Small intestine (tissue), 7 donors: ENCODE measurements around the gene FAM124B. TPM values are rescaled to one million over a fixed set of nuclear protein-coding genes. Genes with fewer than 3 reads are reported as not detected.

ENCODE experiments used
- DNase-seq, 2 donors: peaks; one replicate each; pipeline versions ENCODE4 v3.0.0 to v3.0.0-alpha.2; 2013
- FAIRE-seq: peaks from 2 replicates; lab custom pipeline; 2012; peaks lifted over from hg19 to GRCh38; lab: Jason Lieb, UNC
- H3K27ac ChIP-seq, 3 donors: one replicate each; pipeline ENCODE4 v1.5.1; 2013; ENCODE audit warnings: low read length in 2 of 3, mild to moderate bottlenecking in 2 of 3, control low read depth in 1 of 3, inconsistent platforms in 1 of 3, low read depth in 1 of 3, moderate library complexity in 1 of 3
- H3K27me3 ChIP-seq, 3 donors: one replicate each; pipeline ENCODE4 v1.6.1; 2013; ENCODE audit warnings: low read length in 3 of 3, inconsistent platforms in 1 of 3; ENCODE audit not compliant: control insufficient read depth in 3 of 3, insufficient read depth in 3 of 3
- H3K36me3 ChIP-seq, 3 donors: one replicate each; pipeline ENCODE4 v1.6.1; 2013; ENCODE audit warnings: low read length in 3 of 3, inconsistent platforms in 1 of 3, low read depth in 1 of 3, mild to moderate bottlenecking in 1 of 3, moderate library complexity in 1 of 3; ENCODE audit not compliant: control insufficient read depth in 3 of 3, insufficient read depth in 2 of 3
- H3K4me1 ChIP-seq, 3 donors: one replicate each; pipeline ENCODE4 v1.6.1; 2013; ENCODE audit warnings: low read length in 2 of 3, inconsistent platforms in 1 of 3, low read depth in 1 of 3, mild to moderate bottlenecking in 1 of 3, moderate library complexity in 1 of 3; ENCODE audit not compliant: control insufficient read depth in 3 of 3, insufficient read depth in 2 of 3
- H3K4me3 ChIP-seq, 3 donors: one replicate each; pipeline ENCODE4 v1.5.1; 2013; ENCODE audit warnings: low read length in 3 of 3, control low read depth in 1 of 3, inconsistent platforms in 1 of 3, low read depth in 1 of 3, mild to moderate bottlenecking in 1 of 3, moderate library complexity in 1 of 3
- H3K9me3 ChIP-seq, 2 donors: one replicate each; pipeline ENCODE4 v1.6.1; 2013; ENCODE audit warnings: low read depth in 1 of 2, low read length in 1 of 2; ENCODE audit not compliant: control insufficient read depth in 2 of 2, insufficient read depth in 1 of 2
- WGBS, 3 donors: extraction: QIAGEN DNeasy Blood & Tissue Kit; methylation state at CpG; one replicate each; pipeline ENCODE4 v1.1.7; 2013; 5-methylcytosine and 5-hydroxymethylcytosine counted together
- polyA plus RNA-seq, 4 donors: library from polyadenylated mRNA; stranded (reverse) in 3 of 4; unstranded in 1 of 4; fragments of 200-250 nt in 3 of 4; fragments of 120-200 nt in 1 of 4; gene quantifications; one replicate each; pipeline versions ENCODE4 v1.2.1 to v1.2.3, GENCODE V29; 2013
- donor health status: healthy with polysubstance abuse.
- donor health status: control.
- donor health status: control.
- donor health status: Bipolar disorder and iron deficiency.
- donor health status: healthy.

FAM124B gene
- polyA plus RNA-seq, 4 donors, result 0.81 to 2.0 (median 1.1) TPM; not detected in 1

GRCh38 chr2:224365331-224365730 is 36.6 kb downstream of the FAM124B start:
- Histone ChIP-seq H3K4me1 (no peaks in the 10 kb centered on the region), H3K9me3 (peaks cover 0 to 3% of the 10 kb centered on the region in 2 donors), H3K27me3 (no peaks in the 10 kb centered on the region), H3K36me3 (no peaks in the 10 kb centered on the region), H3K27ac (no peak overlapping the region), H3K4me3 (no peak overlapping the region)
- FAIRE-seq (no peak), DNase-seq (no peak)
- 89 to 90% (median 90%) methylated on average over 9 of the region's 9 CpGs for WGBS, 3 donors

DNA sequence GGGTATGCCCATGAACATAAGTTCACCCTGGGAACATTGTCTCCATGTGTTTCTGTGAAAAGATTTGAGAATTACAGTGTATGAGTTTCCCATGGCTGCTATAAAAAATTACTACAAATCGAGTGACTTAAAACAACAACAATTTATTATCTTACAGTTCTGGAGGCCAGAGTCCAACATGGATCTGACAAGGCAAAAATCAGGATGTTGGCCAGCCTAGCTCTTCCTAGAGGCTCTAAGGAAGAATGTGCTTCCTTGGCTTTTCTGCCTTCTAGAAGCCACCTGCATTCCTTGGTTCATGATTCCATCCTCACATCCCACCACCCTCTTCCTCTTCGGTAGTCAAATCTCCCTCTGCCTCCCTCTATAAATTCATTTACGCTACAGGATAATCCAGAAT is 38.6 kb downstream of the FAM124B start:
- Histone ChIP-seq H3K4me3 (no peak overlapping the region), H3K9me3 (peaks cover 0 to 3% of the 10 kb centered on the region in 2 donors), H3K27me3 (no peaks in the 10 kb centered on the region), H3K4me1 (no peaks in the 10 kb centered on the region), H3K27ac (no peak overlapping the region), H3K36me3 (no peaks in the 10 kb centered on the region)
- FAIRE-seq (no peak), DNase-seq (peak; percentile 49 to 60)
- 69 to 79% (median 78%) methylated on average over 3 of the region's 3 CpGs for WGBS, 3 donors

GRCh38 chr2:224362094-224362493 is 39.8 kb downstream of the FAM124B start:
- DNase-seq (no peak), FAIRE-seq (no peak)
- Histone ChIP-seq H3K27ac (no peak overlapping the region), H3K27me3 (no peaks in the 10 kb centered on the region), H3K9me3 (peaks cover 0 to 3% of the 10 kb centered on the region in 2 donors), H3K36me3 (no peaks in the 10 kb centered on the region), H3K4me3 (no peak overlapping the region), H3K4me1 (no peaks in the 10 kb centered on the region)
- WGBS, 3 donors, result 68 to 81% (median 68%) methylated on average over 1 of the region's 1 CpG

DNA sequence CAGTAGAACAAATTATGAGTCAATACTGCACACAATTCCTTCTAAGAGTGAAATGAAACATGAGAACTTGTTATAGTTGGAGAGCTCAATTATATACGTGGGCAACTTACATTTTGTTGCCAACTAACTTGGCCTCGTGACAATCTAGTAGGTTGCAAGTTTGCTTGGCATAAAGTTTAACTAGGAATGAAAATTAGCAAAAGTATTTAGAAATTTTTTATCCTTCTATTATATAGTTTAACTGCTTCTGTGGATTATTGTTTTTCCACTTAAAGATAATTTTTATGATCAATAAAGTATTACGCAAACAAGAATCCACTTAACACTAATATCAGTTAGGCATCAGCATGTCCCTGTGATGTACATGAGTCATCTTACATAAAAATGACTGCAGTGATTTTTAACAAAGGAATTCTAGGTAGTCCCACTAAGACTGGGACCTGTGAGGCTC is 41.1 kb downstream of the FAM124B start:
- Histone ChIP-seq H3K4me3 (no peak overlapping the region), H3K27ac (no peak overlapping the region), H3K4me1 (no peaks in the 10 kb centered on the region), H3K27me3 (no peaks in the 10 kb centered on the region), H3K9me3 (peaks cover 0 to 3% of the 10 kb centered on the region in 2 donors), H3K36me3 (no peaks in the 10 kb centered on the region)
- DNase-seq (no peak), FAIRE-seq (no peak)
- WGBS, 3 donors, result 42 to 69% (median 60%) methylated on average over 3 of the region's 3 CpGs

GRCh38 chr2:224359569-224359968 is 42.3 kb downstream of the FAM124B start:
- 68 to 76% (median 69%) methylated on average over 3 of the region's 3 CpGs for WGBS, 3 donors
- no peaks in the 10 kb centered on the region for H3K27me3 ChIP-seq
- no peak for DNase-seq
- H3K4me3 ChIP-seq, result no peak overlapping the region
- no peak overlapping the region for H3K27ac ChIP-seq
- no peaks in the 10 kb centered on the region for H3K4me1 ChIP-seq
- FAIRE-seq, result no peak
- no peaks in the 10 kb centered on the region for H3K36me3 ChIP-seq
- H3K9me3 ChIP-seq, result peaks cover 0 to 3% of the 10 kb centered on the region in 2 donors

GRCh38 chr2:224357098-224357901 is 44.6 kb downstream of the FAM124B start:
- no peaks in the 10 kb centered on the region for H3K27me3 ChIP-seq
- WGBS, 3 donors, result 48 to 49% (median 48%) methylated on average over 8 of the region's 8 CpGs
- no peak overlapping the region for H3K4me3 ChIP-seq
- DNase-seq, result peak; percentile 71 to 80
- H3K4me1 ChIP-seq, result no peaks in the 10 kb centered on the region
- H3K36me3 ChIP-seq, result no peaks in the 10 kb centered on the region
- no peak overlapping the region for H3K27ac ChIP-seq
- peak; percentile 15 for FAIRE-seq
- H3K9me3 ChIP-seq, result no peaks in the 10 kb centered on the region

DNA sequence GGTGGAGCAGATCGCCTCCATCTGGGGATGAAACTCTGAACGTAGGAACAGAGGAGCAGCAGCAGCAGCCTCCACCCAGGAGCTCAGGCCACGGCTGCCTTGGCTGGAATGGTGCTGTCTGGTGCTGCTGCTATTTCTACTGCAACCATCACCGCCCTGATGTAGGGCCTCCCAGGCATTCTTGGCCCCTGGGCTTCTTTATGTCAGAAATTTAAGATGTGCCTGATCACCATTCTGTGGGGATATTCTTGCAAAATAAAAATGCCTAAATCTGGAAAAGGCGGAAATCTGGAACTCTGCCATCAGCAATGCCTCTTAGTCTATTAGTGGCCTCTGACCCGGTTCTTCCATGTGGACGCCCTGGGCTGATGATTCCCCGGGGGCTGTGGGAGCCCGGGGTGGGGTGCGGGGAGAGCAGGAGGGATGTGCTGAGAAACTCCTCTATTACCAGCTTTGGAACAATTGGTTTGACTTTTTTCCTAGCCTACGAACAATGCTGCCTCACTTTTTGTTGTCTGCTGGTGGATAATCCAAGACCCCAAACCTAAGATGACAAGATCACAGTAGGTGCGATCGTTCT is 47.2 kb downstream of the FAM124B start:
- WGBS, 3 donors, result 69 to 79% (median 78%) methylated on average over 13 of the region's 13 CpGs
- no peak for DNase-seq

DNA sequence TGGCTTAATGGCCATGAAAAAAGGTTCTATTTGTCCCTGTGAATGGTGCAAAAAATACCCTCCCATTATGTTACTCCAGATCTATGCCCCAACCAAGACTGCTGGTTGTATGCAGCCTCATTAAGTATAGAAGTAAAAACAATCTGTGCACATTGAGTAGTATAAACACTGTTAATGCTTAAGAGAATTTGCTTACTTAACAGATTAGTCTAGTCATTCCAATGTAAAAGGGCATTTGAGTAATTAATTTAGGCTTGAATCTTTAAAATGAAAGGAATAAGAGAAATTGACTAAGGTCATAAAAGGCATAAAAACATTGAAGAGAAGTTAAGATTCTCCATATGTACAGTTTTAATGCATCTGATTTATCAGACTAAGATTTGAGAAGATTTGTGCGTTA is 51.2 kb downstream of the FAM124B start:
- H3K4me1 ChIP-seq, result peaks cover 0 to 3% (median 0%) of the 10 kb centered on the region in 3 donors
- 94 to 100% (median 96%) methylated on average over 1 of the region's 1 CpG for WGBS, 3 donors
- FAIRE-seq (no peak), DNase-seq (no peak)
- peaks cover 0 to under 1% of the 10 kb centered on the region in 2 donors for H3K9me3 ChIP-seq
- no peak overlapping the region for H3K4me3 ChIP-seq
- H3K27me3 ChIP-seq, result peaks cover 0 to 2% (median 0%) of the 10 kb centered on the region in 3 donors
- no peaks in the 10 kb centered on the region for H3K36me3 ChIP-seq
- no peak overlapping the region for H3K27ac ChIP-seq

More for the DNA sequence above, 47.2 kb downstream of the FAM124B start:
- Histone ChIP-seq H3K4me1 (peaks cover 0 to 3% (median 0%) of the 10 kb centered on the region in 3 donors), H3K9me3 (no peaks in the 10 kb centered on the region), H3K4me3 (no peak overlapping the region), H3K36me3 (no peaks in the 10 kb centered on the region), H3K27ac (no peak overlapping the region), H3K27me3 (peaks cover 0 to 2% (median 0%) of the 10 kb centered on the region in 3 donors)
- no peak for FAIRE-seq
